Lung (tissue), 12 donors: ENCODE data around the gene SYK. TPM values are rescaled to one million over a fixed set of nuclear protein-coding genes. Genes with fewer than 3 reads are reported as not detected.
A peak's percentile ranks its signal among the peaks of the same experiment; 100 is the strongest.

Source experiments
- ATAC-seq: fragments of 200-7000 bp; cut with Tn5 transposase; one replicate; pipeline ENCODE4 v1.9.1; 2020; ENCODE audit warnings: moderate number of reproducible peaks; ENCODE audit not compliant: insufficient read depth, low FRiP score
- DNase-seq, 3 donors: peaks; one replicate each; pipeline ENCODE4 v3.0.0-alpha.2; 2013 to 2017
- H3K27ac ChIP-seq, 2 donors: one replicate each; pipeline ENCODE4 v1.5.1; 2013; ENCODE audit warnings: mild to moderate bottlenecking in 2 of 2, moderate library complexity in 2 of 2, control low read depth in 1 of 2, inconsistent platforms in 1 of 2, low read depth in 1 of 2, low read length in 1 of 2
- H3K27me3 ChIP-seq, 3 donors: one replicate each; pipeline ENCODE4 v1.5.1; 2013; ENCODE audit warnings: low read length in 2 of 3; ENCODE audit not compliant: control insufficient read depth in 3 of 3, insufficient read depth in 3 of 3
- H3K36me3 ChIP-seq, 4 donors: one replicate each; pipeline ENCODE4 v1.5.1; 2013; ENCODE audit warnings: low read length in 4 of 4, mild to moderate bottlenecking in 1 of 4, moderate library complexity in 1 of 4; ENCODE audit not compliant: control insufficient read depth in 4 of 4, insufficient read depth in 4 of 4
- H3K4me1 ChIP-seq, 5 donors: one replicate each; pipeline ENCODE4 v1.5.1; 2013; ENCODE audit warnings: low read length in 5 of 5, mild to moderate bottlenecking in 2 of 5, moderate library complexity in 1 of 5; ENCODE audit not compliant: control insufficient read depth in 5 of 5, insufficient read depth in 5 of 5
- H3K4me3 ChIP-seq: one replicate; pipeline ENCODE4 v1.5.1; 2013; ENCODE audit warnings: mild to moderate bottlenecking, control low read depth, moderate library complexity
- H3K9ac ChIP-seq, 2 donors: one replicate each; pipeline ENCODE4 v1.5.1; 2013; ENCODE audit warnings: low read length in 2 of 2, control low read depth in 1 of 2; ENCODE audit not compliant: insufficient read depth in 1 of 2
- H3K9me3 ChIP-seq, 4 donors: one replicate each; pipeline ENCODE4 v1.5.1; 2013; ENCODE audit warnings: low read length in 3 of 4, mild to moderate bottlenecking in 1 of 4, moderate library complexity in 1 of 4; ENCODE audit not compliant: control insufficient read depth in 4 of 4, insufficient read depth in 3 of 4
- CTCF ChIP-seq: IDR thresholded peaks from 2 replicates; pipeline ENCODE4 v1.5.1; 2012; ENCODE audit warnings: mild to moderate bottlenecking; ENCODE audit errors: control extremely low read depth, extremely low read depth
- WGBS, 2 donors: extraction: QIAGEN DNeasy Blood & Tissue Kit; methylation state at CpG; one replicate each; pipeline ENCODE4 v1.1.7; 2013; 5-methylcytosine and 5-hydroxymethylcytosine counted together
- polyA plus RNA-seq, 2 donors: library from polyadenylated mRNA; stranded (reverse); fragments of 200-250 nt; gene quantifications; one replicate each; pipeline ENCODE4 v1.2.1, GENCODE V29; 2013
- total RNA-seq, 2 donors: library from RNA; depleted of rRNA in 1 of 2; stranded (reverse); fragments of >200 nt in 1 of 2; gene quantifications; one replicate each; pipeline ENCODE4 v1.2.1, GENCODE V29; 2014 to 2021
- donor health status: control.
- donor health status: control.
- donor health status: Bipolar disorder and iron deficiency.
- donor health status: healthy.
- donor health status: DM: yes; HTN: yes; CAD: no.

The SYK gene
- total and polyA plus RNA-seq, 4 donors = 13.7 to 71.6 (median 35.0) TPM

GRCh38 chr9:90775657-90776056, 26.0 kb upstream of the SYK start:
- Histone ChIP-seq H3K9ac (no peak overlapping the region), H3K27ac (no peak overlapping the region), H3K4me3 (no peak overlapping the region), H3K9me3 (no peaks in the 10 kb centered on the region), H3K27me3 (no peaks in the 10 kb centered on the region), H3K4me1 (no peaks in the 10 kb centered on the region), H3K36me3 (no peaks in the 10 kb centered on the region)
- TF ChIP-seq CTCF = no peak
- ATAC-seq = no peak
- WGBS, 2 donors = 57 to 59% methylated on average over 3 of the region's 3 CpGs
- DNase-seq = no peak

- no peak overlapping the region for H3K9ac ChIP-seq
- no peaks in the 10 kb centered on the region for H3K36me3 ChIP-seq
- no peaks in the 10 kb centered on the region for H3K27me3 ChIP-seq
- no peaks in the 10 kb centered on the region for H3K9me3 ChIP-seq
- ATAC-seq (no peak), DNase-seq (no peak)
- H3K4me3 ChIP-seq = no peak overlapping the region
- no peak for TF ChIP-seq CTCF
- H3K27ac ChIP-seq = no peak overlapping the region
- WGBS, 2 donors = 93 to 95% methylated on average over 2 of the region's 2 CpGs
- no peaks in the 10 kb centered on the region for H3K4me1 ChIP-seq
Observed at GRCh38 chr9:90778746-90779145, 22.9 kb upstream of the SYK start.

GRCh38 chr9:90783552-90783951, 18.1 kb upstream of the SYK start:
- 37 to 52% methylated on average over 3 of the region's 3 CpGs for WGBS, 2 donors
- Histone ChIP-seq H3K9me3 (peaks cover 0 to 2% (median 0%) of the 10 kb centered on the region in 4 donors), H3K4me3 (no peak overlapping the region), H3K27ac (no peak overlapping the region), H3K9ac (no peak overlapping the region), H3K36me3 (no peaks in the 10 kb centered on the region), H3K27me3 (no peaks in the 10 kb centered on the region), H3K4me1 (no peaks in the 10 kb centered on the region)
- TF ChIP-seq CTCF = no peak
- DNase-seq = no peak
- no peak for ATAC-seq

- ATAC-seq (no peak), DNase-seq (peak in 2 of 3 donors; percentile 32 to 36)
- Histone ChIP-seq H3K9me3 (peaks cover 0 to 2% (median 0%) of the 10 kb centered on the region in 4 donors), H3K27me3 (no peaks in the 10 kb centered on the region), H3K4me1 (no peaks in the 10 kb centered on the region), H3K27ac (no peak overlapping the region), H3K36me3 (no peaks in the 10 kb centered on the region), H3K9ac (no peak overlapping the region), H3K4me3 (no peak overlapping the region)
- TF ChIP-seq CTCF = no peak
- 67 to 75% methylated on average over 8 of the region's 8 CpGs for WGBS, 2 donors
Observed at GRCh38 chr9:90783964-90784363, 17.7 kb upstream of the SYK start.
